ENCODE measurements around the gene ACBD4. TPM values are rescaled to one million over a fixed set of nuclear protein-coding genes. Genes with fewer than 3 reads are reported as not detected.
A peak's percentile ranks its signal among the peaks of the same experiment; 100 is the strongest.
"Not testable (repeated sequence)": the region's sequence is repeated elsewhere in the genome, so short reads cannot be mapped to it uniquely, and the experiment has no call there.

Gene ACBD4
- total RNA-seq, 4 donors from 2014 or later: 8.2 to 14.9 (median 10.1) TPM

- 88 to 92% methylated on average over 6 of the region's 6 CpGs for WGBS, 2 donors
- no peak for DNase-seq (ENCODE audit: low spot score in 2 of 2)
- no peak for TF ChIP-seq POLR2A (IDR thresholded peaks at IDR 0.05)
- TF ChIP-seq, protein P1, sequence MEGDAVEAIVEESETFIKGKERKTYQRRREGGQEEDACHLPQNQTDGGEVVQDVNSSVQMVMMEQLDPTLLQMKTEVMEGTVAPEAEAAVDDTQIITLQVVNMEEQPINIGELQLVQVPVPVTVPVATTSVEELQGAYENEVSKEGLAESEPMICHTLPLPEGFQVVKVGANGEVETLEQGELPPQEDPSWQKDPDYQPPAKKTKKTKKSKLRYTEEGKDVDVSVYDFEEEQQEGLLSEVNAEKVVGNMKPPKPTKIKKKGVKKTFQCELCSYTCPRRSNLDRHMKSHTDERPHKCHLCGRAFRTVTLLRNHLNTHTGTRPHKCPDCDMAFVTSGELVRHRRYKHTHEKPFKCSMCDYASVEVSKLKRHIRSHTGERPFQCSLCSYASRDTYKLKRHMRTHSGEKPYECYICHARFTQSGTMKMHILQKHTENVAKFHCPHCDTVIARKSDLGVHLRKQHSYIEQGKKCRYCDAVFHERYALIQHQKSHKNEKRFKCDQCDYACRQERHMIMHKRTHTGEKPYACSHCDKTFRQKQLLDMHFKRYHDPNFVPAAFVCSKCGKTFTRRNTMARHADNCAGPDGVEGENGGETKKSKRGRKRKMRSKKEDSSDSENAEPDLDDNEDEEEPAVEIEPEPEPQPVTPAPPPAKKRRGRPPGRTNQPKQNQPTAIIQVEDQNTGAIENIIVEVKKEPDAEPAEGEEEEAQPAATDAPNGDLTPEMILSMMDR (IDR thresholded peaks at IDR 0.05): no peak
- no peak overlapping the region for H3K4me3 ChIP-seq (ENCODE audit: low read depth, poor library complexity, severe bottlenecking)
- intact Hi-C loops (cut with DNase I; ENCODE audit: low total_unique reads): no loop called here
These were observed 12.3 kb upstream of the ACBD4 start for GRCh38 chr17:45123076-45123770.

GRCh38 chr17:45123930-45124796 lies 11.3 kb upstream of the ACBD4 start:
- intact Hi-C loops (cut with DNase I; ENCODE audit: low total_unique reads): no loop called here
- H3K4me3 ChIP-seq (ENCODE audit: low read depth, poor library complexity, severe bottlenecking): no peak overlapping the region
- DNase-seq (ENCODE audit: low spot score in 2 of 2): peak; percentile 71 to 93
- 50 to 55% methylated on average over 10 of the region's 15 CpGs for WGBS, 2 donors
- TF ChIP-seq POLR2A (IDR thresholded peaks at IDR 0.05): no peak
- TF ChIP-seq, protein P1 (IDR thresholded peaks at IDR 0.05): peak in 1 of 3 donors; percentile 24

DNA sequence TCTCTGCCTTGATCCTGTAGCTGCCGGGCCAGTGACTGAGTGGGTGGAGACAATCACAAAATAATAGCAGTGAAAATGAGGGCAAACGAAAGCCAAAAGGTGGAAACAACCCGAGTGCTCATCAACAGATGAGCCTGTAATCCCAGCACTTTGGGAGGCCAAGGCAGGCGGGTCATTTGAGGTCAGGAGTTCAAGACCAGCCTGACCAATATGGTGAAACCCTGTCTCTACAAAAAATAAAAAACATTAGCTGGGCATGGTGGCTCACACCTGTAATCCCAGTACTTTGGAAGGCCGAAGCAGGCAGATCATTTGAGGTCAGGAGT lies 10.7 kb upstream of the ACBD4 start:
- DNase-seq (ENCODE audit: low spot score in 2 of 2); H3K4me3 ChIP-seq (ENCODE audit: low read depth, poor library complexity, severe bottlenecking); intact Hi-C loops (cut with DNase I; ENCODE audit: low total_unique reads): not testable (repeated sequence)
- WGBS, 2 donors: 50 to 57% methylated on average over 5 of the region's 5 CpGs

DNA sequence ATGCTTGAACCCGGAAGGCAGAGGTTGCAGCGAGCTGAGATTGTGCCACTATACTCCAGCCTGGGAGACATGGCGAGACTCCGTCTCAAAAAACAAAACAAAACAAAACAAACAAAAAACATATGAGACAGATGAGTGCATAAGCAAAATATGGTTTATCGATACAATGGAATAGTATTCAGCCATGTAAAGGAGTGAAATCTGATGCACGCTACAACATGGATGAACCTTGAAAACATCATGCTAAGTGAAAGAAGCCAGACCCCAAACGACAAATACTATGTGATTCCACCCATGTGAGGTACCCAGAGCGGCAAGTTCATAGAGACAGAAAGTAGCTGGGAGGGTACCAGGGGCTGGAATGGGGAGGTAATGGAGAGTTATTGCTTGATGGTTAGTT lies 10.0 kb upstream of the ACBD4 start:
- WGBS, 2 donors: 95 to 98% methylated on average over 8 of the region's 8 CpGs

GRCh38 chr17:45127207-45127547 lies 8.3 kb upstream of the ACBD4 start:
- no peak for DNase-seq (ENCODE audit: low spot score in 2 of 2)
- intact Hi-C loops (cut with DNase I; ENCODE audit: low total_unique reads): no loop called here
- no peak overlapping the region for H3K4me3 ChIP-seq (ENCODE audit: low read depth, poor library complexity, severe bottlenecking)
- 66 to 74% methylated on average over 8 of the region's 8 CpGs for WGBS, 2 donors
- no peak for TF ChIP-seq POLR2A (IDR thresholded peaks at IDR 0.05)
- TF ChIP-seq, protein P1 (IDR thresholded peaks at IDR 0.05): no peak

More for the DNA sequence above, 10.0 kb upstream of the ACBD4 start:
- no peak overlapping the region for H3K4me3 ChIP-seq (ENCODE audit: low read depth, poor library complexity, severe bottlenecking)
- DNase-seq (ENCODE audit: low spot score in 2 of 2): no peak
- TF ChIP-seq, protein P1 (IDR thresholded peaks at IDR 0.05): no peak
- TF ChIP-seq POLR2A (IDR thresholded peaks at IDR 0.05): no peak
- intact Hi-C loops (cut with DNase I; ENCODE audit: low total_unique reads): no loop called here

DNA sequence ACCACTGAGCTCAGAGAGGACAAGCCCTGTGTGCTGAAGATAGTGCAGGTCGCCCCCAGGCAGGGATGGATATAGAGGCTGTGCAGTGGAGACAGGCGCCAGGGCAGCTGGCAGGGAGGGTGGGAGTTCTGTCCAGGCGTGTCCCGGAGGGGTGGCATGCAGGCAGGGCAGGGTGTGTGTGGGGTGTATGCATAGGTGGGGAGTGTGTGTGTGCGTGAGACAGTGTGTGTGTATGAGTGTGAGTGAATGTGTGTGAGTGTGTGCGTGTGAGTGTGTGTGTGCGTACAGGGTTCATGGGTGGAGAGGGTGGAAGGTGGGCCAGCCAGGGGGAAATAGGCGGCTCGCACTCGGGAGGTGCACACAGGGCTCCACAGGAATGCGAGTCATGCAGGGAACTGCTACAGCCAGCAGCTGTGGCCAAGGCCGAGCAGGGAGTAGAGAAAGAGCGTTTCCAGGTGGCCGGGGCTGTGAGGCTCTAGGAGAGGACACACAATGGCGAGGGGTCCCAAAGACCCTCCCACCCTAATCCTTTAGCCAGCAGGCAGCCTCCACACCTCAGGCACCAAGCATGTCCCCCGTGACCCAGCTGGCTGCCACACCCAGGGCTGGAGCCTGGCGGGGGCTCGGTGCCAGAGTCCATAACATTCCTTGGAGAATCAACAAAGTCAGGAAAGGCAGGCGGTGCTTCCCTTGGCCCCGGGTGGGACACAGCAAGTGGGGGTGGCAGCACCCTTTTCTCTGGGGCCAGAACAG lies 7.8 kb upstream of the ACBD4 start:
- WGBS, 2 donors: 22 to 28% methylated on average over 18 to 20 of the region's 20 CpGs
- peak in 1 of 2 donors; percentile 94 for DNase-seq (ENCODE audit: low spot score in 2 of 2)
- no peak for TF ChIP-seq POLR2A (IDR thresholded peaks at IDR 0.05)
- TF ChIP-seq, protein P1 (IDR thresholded peaks at IDR 0.05): peak in 1 of 3 donors; percentile 57
- no peak overlapping the region for H3K4me3 ChIP-seq (ENCODE audit: low read depth, poor library complexity, severe bottlenecking)
- intact Hi-C loops (cut with DNase I; ENCODE audit: low total_unique reads): no loop called here
